NCI-H748 treated with DMSO at 0.1 percent for 48 hours (cell line): ENCODE data around the gene BRINP1.

Experiments used
- DNase-seq: peaks from one replicate; lab custom pipeline; 2025; lab: John Stamatoyannopoulos, UW

Gene BRINP1

GRCh38 chr9:119368681-119369581 lies at the start of gene BRINP1:
Gene BRINP1, minus strand, starts transcription at chr9:119369435. Its CDS starts 56,080 bp downstream, at chr9:119313355.
- no peak for DNase-seq

- no peak for DNase-seq
Observed at GRCh38 chr9:119418721-119419120, 49.5 kb upstream of the BRINP1 start.

GRCh38 chr9:119416793-119417192 lies 47.6 kb upstream of the BRINP1 start:
- no peak for DNase-seq

- DNase-seq = no peak
Observed at GRCh38 chr9:119412399-119412798, 43.2 kb upstream of the BRINP1 start.

GRCh38 chr9:119409552-119409951 lies 40.3 kb upstream of the BRINP1 start:
- DNase-seq = no peak

GRCh38 chr9:119400606-119401005 lies 31.4 kb upstream of the BRINP1 start:
- no peak for DNase-seq

GRCh38 chr9:119398350-119398749 lies 29.1 kb upstream of the BRINP1 start:
- DNase-seq = peak; percentile 8

- no peak for DNase-seq
Observed at GRCh38 chr9:119391878-119392277, 22.6 kb upstream of the BRINP1 start.

- peak; percentile 54 for DNase-seq
Observed at GRCh38 chr9:119375892-119376291, 6.7 kb upstream of the BRINP1 start.

- no peak for DNase-seq
Observed at GRCh38 chr9:119372951-119373350, 3.7 kb upstream of the BRINP1 start.

- no peak for DNase-seq
Observed at GRCh38 chr9:119370816-119371215, 1.6 kb upstream of the BRINP1 start.

GRCh38 chr9:119369680-119370366 lies 588 bp upstream of the BRINP1 start:
- DNase-seq = peak; percentile 68

GRCh38 chr9:119368179-119368578 lies 1.1 kb downstream of the BRINP1 start:
- no peak for DNase-seq

GRCh38 chr9:119367683-119368075 lies 1.6 kb downstream of the BRINP1 start:
- DNase-seq = no peak

- peak; percentile 28 for DNase-seq
Observed at GRCh38 chr9:119366909-119367682, 2.1 kb downstream of the BRINP1 start.

GRCh38 chr9:119365291-119366027 lies 3.8 kb downstream of the BRINP1 start:
- DNase-seq = peak; percentile 68

GRCh38 chr9:119360237-119360636 lies 9.0 kb downstream of the BRINP1 start:
- no peak for DNase-seq

GRCh38 chr9:119357336-119358096 lies 11.7 kb downstream of the BRINP1 start:
- no peak for DNase-seq

GRCh38 chr9:119349351-119349825 lies 19.8 kb downstream of the BRINP1 start:
- no peak for DNase-seq

GRCh38 chr9:119343059-119343990 lies 25.9 kb downstream of the BRINP1 start:
- no peak for DNase-seq
